Stimulated activated effector memory CD8-positive, alpha-beta T cell treated with anti-CD3 and anti-CD28 coated beads, Interleukin-12 subunit alpha, Interleukin-12 subunit beta, amount 100 ng/mL, for 72 hours (primary cell): ENCODE data around the gene THSD4.

ENCODE experiments used
- ATAC-seq: fragments of 150-1000 bp; cut with Tn5 transposase; 2 replicates; pipeline ENCODE4 v1.10.0; 2021
- DNase-seq, 2 donors: peaks; one replicate each; pipeline ENCODE4 v3.0.0; 2021 to 2022; ENCODE audit warnings: low spot score in 2 of 2
- H3K27ac Mint-ChIP-seq: one replicate; pipeline ENCODE4 v1.8.0; 2022; ENCODE audit warnings: mild to moderate bottlenecking, mixed read lengths
- H3K36me3 Mint-ChIP-seq: one replicate; pipeline ENCODE4 v1.8.0; 2022; ENCODE audit warnings: mild to moderate bottlenecking, mixed read lengths
- H3K4me1 Mint-ChIP-seq: one replicate; pipeline ENCODE4 v1.8.0; 2022; ENCODE audit warnings: mixed read lengths
- H3K4me3 Mint-ChIP-seq: one replicate; pipeline ENCODE4 v1.8.0; 2022; ENCODE audit warnings: mild to moderate bottlenecking, mixed read lengths
- H3K9me3 Mint-ChIP-seq: one replicate; pipeline ENCODE4 v1.8.0; 2022; ENCODE audit warnings: mixed read lengths

The THSD4 gene

DNA sequence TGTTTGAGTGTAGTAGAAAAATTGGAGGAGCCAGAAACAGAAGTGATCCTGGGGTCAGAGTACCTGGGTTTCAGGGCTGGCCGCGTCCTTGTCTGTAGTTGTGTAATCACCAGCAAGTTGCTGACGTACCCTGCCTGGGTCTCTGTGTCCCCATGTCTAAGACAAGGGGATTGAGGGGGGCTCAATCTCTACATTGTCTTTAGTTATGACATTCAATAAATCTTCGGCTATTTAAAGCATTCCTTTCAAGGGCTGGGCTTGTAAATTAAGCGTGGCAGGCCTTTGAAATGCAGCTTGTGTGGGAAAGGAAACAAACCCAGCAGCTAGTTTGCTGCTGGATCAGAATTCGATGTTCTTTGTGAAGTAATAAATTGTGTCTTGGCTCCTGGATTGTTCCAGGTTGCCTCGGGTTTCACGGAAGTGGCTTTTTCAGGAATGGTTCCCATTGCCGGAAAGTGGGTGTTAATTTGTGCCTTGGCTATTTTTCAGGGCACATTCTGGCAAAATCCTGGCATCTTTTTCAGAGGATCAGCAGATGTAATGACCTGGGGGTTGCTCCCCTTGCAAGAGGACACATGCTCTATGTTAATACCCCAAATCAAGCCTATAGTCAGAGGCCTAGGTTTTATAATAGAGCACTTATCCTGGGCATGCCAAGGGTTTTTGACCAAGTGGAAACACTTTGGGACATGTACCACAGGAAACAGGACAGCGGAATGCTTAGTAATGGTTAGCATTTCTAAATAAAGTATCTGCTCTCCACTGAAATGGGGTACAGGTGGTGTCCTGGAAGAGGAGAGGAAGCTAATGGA is 400.3 kb downstream of the THSD4 start:
- ATAC-seq (no peak), DNase-seq (no peak)
- H3K9me3 Mint-ChIP-seq = no peaks in the 10 kb centered on the region
- H3K4me3 Mint-ChIP-seq = no peak overlapping the region
- no peaks in the 10 kb centered on the region for H3K36me3 Mint-ChIP-seq
- H3K27ac Mint-ChIP-seq = no peak overlapping the region
- H3K4me1 Mint-ChIP-seq = no peaks in the 10 kb centered on the region

DNA sequence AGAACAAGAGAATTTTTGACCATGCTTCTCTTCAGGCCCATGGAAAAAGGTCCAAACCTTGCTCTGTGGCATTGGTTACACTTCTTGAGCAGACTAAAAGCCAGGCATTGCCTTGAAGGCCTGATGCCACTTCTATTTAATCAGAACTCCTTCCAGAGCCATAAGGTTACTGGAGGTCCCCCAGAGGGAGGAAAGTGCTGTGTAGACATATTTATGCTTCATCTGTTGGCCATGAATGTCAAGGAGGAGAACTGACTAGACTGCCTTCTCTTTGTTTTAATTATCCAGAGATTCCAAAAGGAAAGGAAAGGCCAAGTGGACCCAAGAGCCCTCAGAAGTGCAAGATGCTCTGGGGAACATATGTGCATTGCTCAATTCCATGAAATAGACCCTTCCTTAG is 402.5 kb downstream of the THSD4 start:
- Mint-ChIP-seq H3K4me1 (no peaks in the 10 kb centered on the region), H3K4me3 (no peak overlapping the region), H3K36me3 (no peaks in the 10 kb centered on the region), H3K27ac (no peak overlapping the region), H3K9me3 (no peaks in the 10 kb centered on the region)
- DNase-seq (no peak), ATAC-seq (no peak)

DNA sequence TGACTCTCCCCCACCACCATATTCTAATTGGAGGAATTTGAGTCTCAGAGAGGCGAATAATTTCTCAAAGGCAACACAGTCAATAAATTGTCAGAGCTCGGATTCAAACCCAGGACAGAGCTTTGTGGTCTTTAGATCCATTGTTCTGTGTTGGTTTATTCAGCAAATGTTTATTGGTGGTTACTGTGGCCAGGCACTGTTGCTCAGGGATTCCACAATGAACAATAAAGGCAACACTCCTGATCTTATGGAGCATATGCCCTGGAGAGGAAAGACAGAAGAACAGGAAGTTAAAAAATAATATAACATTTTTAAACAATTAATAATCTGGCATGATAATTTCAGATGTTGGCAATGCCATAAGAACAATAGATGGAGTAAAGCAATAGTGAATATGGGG is 403.4 kb downstream of the THSD4 start:
- no peak for DNase-seq
- no peaks in the 10 kb centered on the region for H3K9me3 Mint-ChIP-seq
- no peaks in the 10 kb centered on the region for H3K36me3 Mint-ChIP-seq
- ATAC-seq = no peak
- H3K4me1 Mint-ChIP-seq = no peaks in the 10 kb centered on the region
- no peak overlapping the region for H3K4me3 Mint-ChIP-seq
- H3K27ac Mint-ChIP-seq = no peak overlapping the region

DNA sequence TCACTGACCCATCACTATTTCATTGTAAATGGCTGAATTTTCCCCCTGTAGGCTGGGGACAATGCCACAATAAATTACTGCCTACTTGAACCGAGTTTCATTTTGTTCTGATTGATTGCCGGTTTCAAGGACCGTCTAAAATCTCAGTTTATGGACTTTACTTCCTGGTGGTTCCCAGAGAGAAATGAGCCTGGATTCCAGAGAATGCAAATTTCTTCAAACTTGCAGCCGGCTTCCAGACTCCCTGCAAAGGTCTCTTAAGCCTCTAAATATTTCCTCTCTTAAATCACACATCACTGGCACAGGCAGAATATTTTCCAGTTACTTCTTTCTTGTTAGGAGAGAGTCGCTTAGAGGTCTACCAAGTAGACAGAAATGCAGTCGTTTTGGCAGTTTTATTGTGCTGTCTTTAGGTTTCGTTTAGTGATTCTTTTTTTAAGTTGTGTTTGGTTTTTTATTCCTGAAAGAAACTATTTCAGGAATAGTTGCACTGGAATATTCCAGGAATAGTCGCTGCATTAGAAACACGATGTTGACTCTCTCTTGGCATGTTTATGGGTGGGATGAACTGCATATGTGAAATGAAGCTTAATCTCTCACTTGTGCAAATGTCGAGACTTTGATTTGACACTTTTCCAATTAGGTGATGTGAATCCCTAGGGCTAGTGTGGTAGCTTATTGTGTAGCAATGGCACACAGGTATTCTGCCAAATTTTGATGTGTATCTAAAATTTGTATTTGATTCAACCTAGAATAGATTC is 411.0 kb downstream of the THSD4 start:
- DNase-seq (no peak), ATAC-seq (no peak)

DNA sequence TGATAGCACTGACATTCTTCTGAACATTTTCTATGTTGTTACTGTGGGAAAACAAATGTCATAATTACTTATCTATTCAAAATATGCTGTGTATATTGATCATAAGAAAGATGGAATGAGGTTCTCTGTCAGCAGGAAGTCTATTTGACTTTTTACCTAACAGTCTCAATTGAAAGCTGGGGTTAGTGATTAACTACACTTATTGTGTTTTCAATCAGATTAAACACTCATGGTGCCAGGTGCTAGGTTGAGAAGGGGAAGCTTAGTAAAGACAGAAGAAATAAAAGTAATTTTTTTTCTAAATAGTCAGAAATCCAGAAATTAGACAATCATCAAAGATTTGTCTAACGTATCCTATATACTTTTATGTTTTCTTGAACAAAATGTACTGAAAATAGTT is 414.1 kb downstream of the THSD4 start:
- no peaks in the 10 kb centered on the region for H3K4me1 Mint-ChIP-seq
- DNase-seq (no peak), ATAC-seq (no peak)
- no peak overlapping the region for H3K27ac Mint-ChIP-seq
- peaks cover 2% of the 10 kb centered on the region for H3K9me3 Mint-ChIP-seq
- no peak overlapping the region for H3K4me3 Mint-ChIP-seq
- no peaks in the 10 kb centered on the region for H3K36me3 Mint-ChIP-seq

More for the DNA sequence above, 411.0 kb downstream of the THSD4 start:
- Mint-ChIP-seq H3K36me3 (no peaks in the 10 kb centered on the region), H3K27ac (no peak overlapping the region), H3K9me3 (no peaks in the 10 kb centered on the region), H3K4me3 (no peak overlapping the region), H3K4me1 (no peaks in the 10 kb centered on the region)

DNA sequence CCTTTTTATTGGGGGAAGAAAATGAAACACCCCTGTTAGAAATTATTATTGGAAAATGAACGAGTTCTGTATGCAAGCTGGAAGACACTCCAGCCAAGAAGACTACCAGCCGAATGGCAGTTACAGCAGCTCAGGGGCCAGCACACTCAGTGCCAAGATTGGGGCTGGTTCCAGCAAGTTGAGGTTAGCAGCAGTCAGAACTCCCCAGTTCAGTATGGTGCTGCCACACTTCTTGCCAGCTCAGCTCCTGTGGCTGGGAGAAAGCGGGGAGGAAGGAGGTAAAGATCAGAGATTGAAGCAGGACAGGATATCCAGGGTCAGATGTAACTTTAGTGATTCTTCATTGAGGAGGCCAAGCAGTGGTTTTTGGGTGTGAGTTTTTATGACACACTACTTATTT is 414.8 kb downstream of the THSD4 start:
- H3K36me3 Mint-ChIP-seq = no peaks in the 10 kb centered on the region
- no peak overlapping the region for H3K4me3 Mint-ChIP-seq
- ATAC-seq (no peak), DNase-seq (no peak)
- no peak overlapping the region for H3K27ac Mint-ChIP-seq
- no peaks in the 10 kb centered on the region for H3K4me1 Mint-ChIP-seq
- peaks cover 2% of the 10 kb centered on the region for H3K9me3 Mint-ChIP-seq

DNA sequence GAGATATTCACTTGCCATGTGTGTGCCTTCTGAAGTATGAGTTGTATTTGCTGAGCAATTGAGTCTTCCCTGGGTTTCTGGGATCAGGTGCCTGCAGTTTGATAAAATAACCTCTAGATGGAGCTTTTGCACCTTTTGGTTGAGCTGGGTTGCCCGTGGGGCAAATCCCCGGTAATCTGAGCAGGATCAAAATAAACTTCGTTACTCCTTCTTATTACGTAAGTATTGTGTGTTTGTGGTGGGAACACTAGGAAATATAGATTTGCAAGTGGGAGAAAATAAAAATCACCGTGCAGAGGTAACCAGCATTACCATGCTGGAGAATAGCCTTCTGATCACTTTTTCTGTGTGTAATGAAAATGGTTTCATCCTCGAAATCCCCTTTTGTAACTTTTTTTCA is 417.7 kb downstream of the THSD4 start:
- H3K36me3 Mint-ChIP-seq = no peaks in the 10 kb centered on the region
- H3K4me3 Mint-ChIP-seq = no peak overlapping the region
- H3K27ac Mint-ChIP-seq = no peak overlapping the region
- peaks cover 2% of the 10 kb centered on the region for H3K9me3 Mint-ChIP-seq
- no peak for DNase-seq
- ATAC-seq = no peak
- H3K4me1 Mint-ChIP-seq = no peaks in the 10 kb centered on the region

DNA sequence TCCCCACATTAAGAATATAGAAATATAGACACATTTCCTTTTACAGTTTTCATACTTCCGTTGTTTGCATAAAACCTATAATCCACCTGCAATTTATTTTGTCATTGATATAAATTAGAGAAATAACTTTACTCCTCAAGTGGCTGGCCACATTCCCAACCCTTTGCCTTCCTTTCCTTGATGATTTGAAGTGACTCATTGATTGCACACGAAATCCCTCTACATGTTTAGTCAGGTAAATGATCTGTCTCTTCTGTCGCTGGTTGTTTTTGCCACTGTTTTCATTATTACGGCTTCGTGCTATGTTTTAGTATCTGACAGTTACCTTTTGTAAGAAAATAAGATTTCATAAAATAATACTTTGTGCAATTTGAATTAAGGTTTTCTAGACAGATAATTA is 422.9 kb downstream of the THSD4 start:
- no peak overlapping the region for H3K27ac Mint-ChIP-seq
- H3K36me3 Mint-ChIP-seq = no peaks in the 10 kb centered on the region
- H3K4me3 Mint-ChIP-seq = no peak overlapping the region
- H3K4me1 Mint-ChIP-seq = no peaks in the 10 kb centered on the region
- DNase-seq = no peak
- peaks cover 2% of the 10 kb centered on the region for H3K9me3 Mint-ChIP-seq
- ATAC-seq = no peak

DNA sequence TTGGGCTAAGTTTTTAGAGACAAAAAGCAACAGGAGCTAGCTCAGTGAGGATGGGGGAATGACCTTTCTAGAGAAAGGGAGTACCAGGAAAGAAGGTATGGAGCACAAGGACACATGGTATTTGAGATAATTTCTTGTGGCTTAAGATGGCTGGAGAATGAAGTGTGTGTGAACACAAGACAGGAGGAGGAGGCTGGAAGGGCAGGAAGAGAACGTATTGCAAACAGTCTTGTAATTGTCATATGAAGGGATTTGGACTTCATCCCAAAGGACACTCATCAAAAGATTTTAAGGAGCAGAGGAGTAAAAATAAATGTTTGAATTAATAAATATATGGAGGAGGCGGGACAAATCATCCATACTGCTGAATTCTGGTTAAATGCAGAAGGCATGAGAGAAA is 426.5 kb downstream of the THSD4 start:
- Mint-ChIP-seq H3K36me3 (no peaks in the 10 kb centered on the region), H3K9me3 (peaks cover 2% of the 10 kb centered on the region)

DNA sequence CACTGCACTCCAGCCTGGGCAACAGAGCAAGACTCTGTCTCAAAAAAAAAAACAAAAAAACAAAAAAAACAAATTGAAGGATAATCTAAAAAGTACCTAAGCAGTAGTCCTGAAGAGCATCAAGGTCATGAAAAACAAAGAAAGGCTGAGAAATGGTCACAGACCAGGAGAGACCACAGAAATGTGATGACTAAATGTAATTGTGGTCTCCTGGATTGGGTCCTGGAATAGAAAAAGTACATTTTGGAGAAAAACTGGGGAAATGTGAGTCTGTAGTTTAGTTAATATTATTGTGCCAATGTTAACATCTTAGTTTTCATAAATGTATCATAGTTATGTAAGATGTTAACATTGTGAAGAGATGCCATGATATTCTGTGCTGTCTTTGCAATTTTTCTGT is 427.6 kb downstream of the THSD4 start:
- H3K4me1 Mint-ChIP-seq = no peaks in the 10 kb centered on the region
- no peak overlapping the region for H3K4me3 Mint-ChIP-seq
- H3K27ac Mint-ChIP-seq = no peak overlapping the region
- DNase-seq (no peak), ATAC-seq (no peak)
- H3K36me3 Mint-ChIP-seq = no peaks in the 10 kb centered on the region
- H3K9me3 Mint-ChIP-seq = peaks cover 2% of the 10 kb centered on the region

More for the DNA sequence above, 426.5 kb downstream of the THSD4 start:
- no peak for DNase-seq
- H3K27ac Mint-ChIP-seq = no peak overlapping the region
- no peak for ATAC-seq
- no peak overlapping the region for H3K4me3 Mint-ChIP-seq
- H3K4me1 Mint-ChIP-seq = no peaks in the 10 kb centered on the region

DNA sequence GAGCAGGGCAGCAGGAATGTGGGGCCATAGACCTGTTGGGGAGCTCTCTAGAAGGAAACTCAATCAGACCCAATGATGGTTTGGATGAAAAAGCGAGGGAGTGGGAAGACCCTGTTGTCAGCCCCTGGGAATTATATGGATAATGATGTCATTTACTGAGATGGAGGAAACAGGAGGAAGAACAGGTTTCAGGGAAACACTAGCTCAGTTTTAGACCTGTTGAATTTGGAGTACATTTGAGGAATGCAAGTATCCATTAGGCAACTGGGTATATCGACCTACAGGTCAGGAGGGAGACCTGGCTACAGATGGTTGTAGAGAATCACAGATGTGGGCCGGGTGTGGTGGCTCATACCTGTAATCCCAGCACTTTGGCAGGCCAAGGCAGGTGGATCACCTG is 428.1 kb downstream of the THSD4 start:
- peaks cover 2% of the 10 kb centered on the region for H3K9me3 Mint-ChIP-seq
- no peaks in the 10 kb centered on the region for H3K36me3 Mint-ChIP-seq
- DNase-seq = no peak
- ATAC-seq = no peak
- no peaks in the 10 kb centered on the region for H3K4me1 Mint-ChIP-seq
- no peak overlapping the region for H3K27ac Mint-ChIP-seq
- no peak overlapping the region for H3K4me3 Mint-ChIP-seq

DNA sequence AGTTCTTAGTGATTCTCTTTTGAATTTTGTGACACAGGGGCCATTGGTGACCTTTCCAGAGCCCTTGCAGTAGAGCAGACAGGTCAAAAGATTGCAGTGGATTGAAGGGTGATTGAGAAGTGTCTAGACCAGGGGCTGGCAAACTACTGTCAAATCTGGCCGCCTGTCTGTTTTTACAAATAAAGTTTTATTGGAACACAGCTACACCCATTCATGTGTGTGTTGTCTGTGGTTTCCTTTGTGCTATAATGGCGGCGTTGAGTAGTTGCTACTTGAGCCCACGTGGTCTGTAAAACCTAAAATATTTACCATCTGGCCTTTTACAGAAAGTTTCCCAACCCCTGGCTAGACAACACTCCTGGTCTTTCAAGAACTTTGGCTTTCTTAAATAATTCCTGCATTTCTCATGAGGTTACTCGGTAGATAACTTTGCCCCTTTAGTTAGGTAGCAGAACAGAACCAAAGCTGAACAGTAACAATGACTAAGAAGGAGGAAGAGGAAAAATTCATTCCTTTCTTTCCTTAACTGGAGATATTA is 430.0 kb downstream of the THSD4 start:
- ATAC-seq (no peak), DNase-seq (no peak)
- H3K27ac Mint-ChIP-seq = no peak overlapping the region
- no peaks in the 10 kb centered on the region for H3K4me1 Mint-ChIP-seq
- no peak overlapping the region for H3K4me3 Mint-ChIP-seq
- peaks cover 2% of the 10 kb centered on the region for H3K9me3 Mint-ChIP-seq
- no peaks in the 10 kb centered on the region for H3K36me3 Mint-ChIP-seq

DNA sequence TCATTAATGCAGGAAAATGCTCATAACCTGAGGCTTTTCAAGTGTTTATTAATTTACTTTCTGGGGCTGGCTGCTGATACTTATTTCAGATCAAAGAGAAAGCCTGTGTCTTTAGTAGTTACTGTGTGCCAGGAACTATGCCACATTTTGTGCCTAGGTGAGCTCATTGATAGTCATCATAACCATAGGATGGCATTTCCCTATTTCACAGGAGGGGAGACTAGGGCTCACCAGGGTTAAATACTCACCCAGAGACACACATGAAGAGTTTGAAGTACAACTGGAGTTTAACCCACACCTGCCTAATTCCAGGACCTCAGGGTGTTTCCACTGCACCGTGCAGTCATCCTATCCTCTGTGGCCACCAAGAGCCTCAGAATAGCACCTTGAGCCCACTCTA is 430.7 kb downstream of the THSD4 start:
- no peak overlapping the region for H3K4me3 Mint-ChIP-seq
- H3K4me1 Mint-ChIP-seq = no peaks in the 10 kb centered on the region
- DNase-seq (no peak), ATAC-seq (no peak)
- H3K27ac Mint-ChIP-seq = no peak overlapping the region
- peaks cover 2% of the 10 kb centered on the region for H3K9me3 Mint-ChIP-seq
- H3K36me3 Mint-ChIP-seq = no peaks in the 10 kb centered on the region

DNA sequence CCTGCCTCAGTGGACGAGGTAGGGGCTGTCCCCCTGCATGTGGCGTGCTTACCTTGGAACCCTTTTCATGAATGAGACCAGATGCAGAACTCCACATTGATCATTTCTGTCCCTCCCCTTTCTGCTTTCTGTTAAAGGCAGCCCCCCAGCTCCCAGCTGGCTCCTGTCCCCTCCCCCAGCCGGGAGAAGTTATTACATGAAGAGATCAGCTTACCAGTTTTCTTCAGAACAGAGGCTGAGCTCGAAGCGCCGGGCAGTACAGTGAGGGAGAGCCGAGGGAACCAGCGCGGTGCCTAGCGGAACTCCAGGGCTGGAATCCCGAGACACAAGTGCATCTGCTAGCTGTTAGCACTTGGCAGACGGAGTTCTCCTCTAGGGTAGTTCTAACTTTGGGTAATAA is 431.7 kb downstream of the THSD4 start:
- no peak for ATAC-seq
- no peaks in the 10 kb centered on the region for H3K36me3 Mint-ChIP-seq
- H3K9me3 Mint-ChIP-seq = no peaks in the 10 kb centered on the region
- H3K4me3 Mint-ChIP-seq = no peak overlapping the region
- DNase-seq = no peak
- H3K27ac Mint-ChIP-seq = no peak overlapping the region
- H3K4me1 Mint-ChIP-seq = no peaks in the 10 kb centered on the region

DNA sequence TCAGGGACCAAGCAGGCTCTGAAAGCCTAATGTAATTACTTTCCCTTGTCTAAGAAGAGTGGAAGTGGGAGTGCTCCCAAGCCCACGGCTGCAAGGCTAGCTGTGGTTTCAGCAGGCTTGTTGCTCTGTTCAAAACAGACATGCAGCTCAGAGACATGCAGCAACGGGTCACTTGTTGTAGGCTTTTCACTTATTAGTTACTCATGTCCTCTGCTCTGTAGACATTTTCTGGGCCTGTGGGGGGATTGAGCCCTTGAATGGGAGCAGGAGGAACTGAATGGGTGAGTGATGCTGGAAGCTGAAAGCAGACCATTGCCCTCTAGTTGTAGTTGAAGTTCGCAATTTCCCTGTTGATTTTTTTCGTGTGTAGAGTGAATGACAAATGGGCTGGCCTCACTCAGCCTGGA is 433.1 kb downstream of the THSD4 start:
- H3K9me3 Mint-ChIP-seq = no peaks in the 10 kb centered on the region
- DNase-seq (no peak), ATAC-seq (no peak)
- no peak overlapping the region for H3K4me3 Mint-ChIP-seq
- H3K36me3 Mint-ChIP-seq = no peaks in the 10 kb centered on the region
- no peaks in the 10 kb centered on the region for H3K4me1 Mint-ChIP-seq
- no peak overlapping the region for H3K27ac Mint-ChIP-seq

DNA sequence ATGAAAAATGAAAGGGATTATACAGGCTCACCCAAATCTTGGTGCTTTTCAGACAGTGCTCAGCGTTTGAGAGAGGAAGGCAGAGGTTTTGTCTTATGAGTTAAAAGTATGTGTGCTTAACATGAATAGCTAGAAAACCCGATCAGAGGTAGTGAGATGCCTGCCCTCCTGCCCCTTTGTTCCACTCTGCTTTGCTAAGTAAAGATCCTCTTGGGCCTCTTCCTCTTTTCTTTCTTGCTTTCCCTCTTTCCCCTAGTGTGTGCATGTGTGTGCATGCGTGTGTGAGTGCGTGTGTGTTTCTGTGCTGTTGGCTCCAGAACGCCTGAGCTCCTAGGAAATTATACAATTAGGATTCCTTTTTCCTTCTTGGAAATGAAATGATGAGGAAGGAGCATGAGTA is 433.8 kb downstream of the THSD4 start:
- Mint-ChIP-seq H3K27ac (no peak overlapping the region), H3K36me3 (no peaks in the 10 kb centered on the region), H3K4me3 (no peak overlapping the region), H3K4me1 (no peaks in the 10 kb centered on the region), H3K9me3 (no peaks in the 10 kb centered on the region)
- no peak for ATAC-seq
- DNase-seq = no peak
